Neural cell (in vitro differentiated cells): Measurements from ENCODE around the gene GDNF.
"Not testable (repeated sequence)": the region's sequence is repeated elsewhere in the genome, so short reads cannot be mapped to it uniquely, and the experiment has no call there.

Experiments used
- CTCF ChIP-seq: fragments of 450-650 bp; IDR thresholded peaks from 2 replicates; pipeline ENCODE4 v1.5.1; 2014; ENCODE audit warnings: antibody characterized with exemption, mild to moderate bottlenecking, moderate library complexity; ENCODE audit not compliant: poor library complexity, severe bottlenecking
- EP300 ChIP-seq: fragments of 450-650 bp; conservative IDR thresholded peaks from 2 replicates; pipeline ENCODE4 v1.6.1; 2014; ENCODE audit warnings: antibody characterized with exemption, mild to moderate bottlenecking, moderate library complexity; ENCODE audit not compliant: poor library complexity, severe bottlenecking
- MXI1 ChIP-seq: fragments of 450-650 bp; conservative IDR thresholded peaks from 2 replicates; pipeline ENCODE4 v1.6.1; 2014; ENCODE audit warnings: antibody characterized with exemption, mild to moderate bottlenecking; ENCODE audit not compliant: poor library complexity, severe bottlenecking
- POLR2AphosphoS5 ChIP-seq: IDR thresholded peaks from 2 replicates; pipeline ENCODE4 v1.6.1; 2012
- TAF1 ChIP-seq: IDR thresholded peaks from 2 replicates; pipeline ENCODE4 v1.6.1; 2012; ENCODE audit warnings: low read depth
- TF ChIP-seq, protein P1 (sequence below): IDR thresholded peaks from 2 replicates; pipeline ENCODE4 v1.6.1; 2012; ENCODE audit warnings: borderline replicate concordance

- TF ChIP-seq CTCF, POLR2AphosphoS5, EP300, MXI1, TAF1: not testable (repeated sequence)
- TF ChIP-seq, protein P1, sequence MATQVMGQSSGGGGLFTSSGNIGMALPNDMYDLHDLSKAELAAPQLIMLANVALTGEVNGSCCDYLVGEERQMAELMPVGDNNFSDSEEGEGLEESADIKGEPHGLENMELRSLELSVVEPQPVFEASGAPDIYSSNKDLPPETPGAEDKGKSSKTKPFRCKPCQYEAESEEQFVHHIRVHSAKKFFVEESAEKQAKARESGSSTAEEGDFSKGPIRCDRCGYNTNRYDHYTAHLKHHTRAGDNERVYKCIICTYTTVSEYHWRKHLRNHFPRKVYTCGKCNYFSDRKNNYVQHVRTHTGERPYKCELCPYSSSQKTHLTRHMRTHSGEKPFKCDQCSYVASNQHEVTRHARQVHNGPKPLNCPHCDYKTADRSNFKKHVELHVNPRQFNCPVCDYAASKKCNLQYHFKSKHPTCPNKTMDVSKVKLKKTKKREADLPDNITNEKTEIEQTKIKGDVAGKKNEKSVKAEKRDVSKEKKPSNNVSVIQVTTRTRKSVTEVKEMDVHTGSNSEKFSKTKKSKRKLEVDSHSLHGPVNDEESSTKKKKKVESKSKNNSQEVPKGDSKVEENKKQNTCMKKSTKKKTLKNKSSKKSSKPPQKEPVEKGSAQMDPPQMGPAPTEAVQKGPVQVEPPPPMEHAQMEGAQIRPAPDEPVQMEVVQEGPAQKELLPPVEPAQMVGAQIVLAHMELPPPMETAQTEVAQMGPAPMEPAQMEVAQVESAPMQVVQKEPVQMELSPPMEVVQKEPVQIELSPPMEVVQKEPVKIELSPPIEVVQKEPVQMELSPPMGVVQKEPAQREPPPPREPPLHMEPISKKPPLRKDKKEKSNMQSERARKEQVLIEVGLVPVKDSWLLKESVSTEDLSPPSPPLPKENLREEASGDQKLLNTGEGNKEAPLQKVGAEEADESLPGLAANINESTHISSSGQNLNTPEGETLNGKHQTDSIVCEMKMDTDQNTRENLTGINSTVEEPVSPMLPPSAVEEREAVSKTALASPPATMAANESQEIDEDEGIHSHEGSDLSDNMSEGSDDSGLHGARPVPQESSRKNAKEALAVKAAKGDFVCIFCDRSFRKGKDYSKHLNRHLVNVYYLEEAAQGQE = not testable (repeated sequence)
Measured at GRCh38 chr5:37795292-37795691, 44.5 kb downstream of the GDNF start.
